Heart right ventricle (tissue), 16 donors: Measurements from ENCODE around the gene ADGRE1. TPM values are rescaled to one million over a fixed set of nuclear protein-coding genes. Genes with fewer than 3 reads are reported as not detected.
A peak's percentile ranks its signal among the peaks of the same experiment; 100 is the strongest.
"Not testable (repeated sequence)": the region's sequence is repeated elsewhere in the genome, so short reads cannot be mapped to it uniquely, and the experiment has no call there.

Source experiments
- ATAC-seq, 8 donors: fragments of 200-7000 bp; cut with Tn5 transposase; one replicate each; pipeline ENCODE4 v1.9.1; 2020; ENCODE audit warnings: mild to moderate bottlenecking in 8 of 8, moderate library complexity in 8 of 8, moderate number of reproducible peaks in 1 of 8
- DNase-seq, 2 donors: peaks; one replicate each; pipeline ENCODE4 v3.0.0-alpha.2; 2020
- H3K27ac ChIP-seq, 10 donors: fragments of 200-600 bp; sonication (generic) in 2 of 10; one replicate each; pipeline versions ENCODE4 v1.5.0 to v1.8.0; 2020 to 2022; ENCODE audit warnings: mild to moderate bottlenecking in 3 of 10
- H3K27me3 ChIP-seq, 7 donors: fragments of 200-600 bp; one replicate each; pipeline ENCODE4 v1.8.0; 2021 to 2022; ENCODE audit warnings: mild to moderate bottlenecking in 2 of 7
- H3K36me3 ChIP-seq, 9 donors: fragments of 200-600 bp; sonication (generic) in 1 of 9; one replicate each; pipeline versions ENCODE4 v1.5.0 to v1.8.0; 2020 to 2022; ENCODE audit warnings: mild to moderate bottlenecking in 2 of 9
- H3K4me1 ChIP-seq, 9 donors: fragments of 200-600 bp; sonication (generic) in 1 of 9; one replicate each; pipeline versions ENCODE4 v1.5.0 to v1.8.0; 2020 to 2022; ENCODE audit warnings: mild to moderate bottlenecking in 4 of 9
- H3K4me3 ChIP-seq, 10 donors: fragments of 200-600 bp; sonication (generic) in 2 of 10; one replicate each; pipeline versions ENCODE4 v1.5.0 to v1.8.0; 2020 to 2022; ENCODE audit warnings: mild to moderate bottlenecking in 7 of 10, moderate library complexity in 2 of 10
- H3K9me3 ChIP-seq, 11 donors: fragments of 200-600 bp in 10 of 11; sonication (generic) in 2 of 11; one replicate each; pipeline versions ENCODE4 v1.5.0 to v1.8.0; 2013 to 2022; ENCODE audit warnings: mild to moderate bottlenecking in 2 of 11, control low read depth in 1 of 11, moderate library complexity in 1 of 11
- CTCF ChIP-seq, 9 donors: fragments of 200-600 bp; sonication (generic) in 2 of 9; IDR thresholded peaks; one replicate each; pipeline versions ENCODE4 v1.5.0 to v1.8.0; 2021 to 2022; ENCODE audit warnings: antibody characterized with exemption in 9 of 9, mild to moderate bottlenecking in 5 of 9, moderate library complexity in 1 of 9
- WGBS, 2 donors: extraction: QIAGEN DNeasy Blood & Tissue Kit; methylation state at CpG; one replicate each; pipeline ENCODE4 v1.1.7; 2013; ENCODE audit warnings: inconsistent platforms in 1 of 2; 5-methylcytosine and 5-hydroxymethylcytosine counted together
- intact Hi-C, 10 donors: fragments of 100-400 bp; cut with DNase I; formaldehyde crosslinking; loops; one replicate each; pipeline versions ENCODE4 v1.11.1 to v1.14.2; 2022
- polyA plus RNA-seq, 2 donors: library from polyadenylated mRNA; stranded (reverse); fragments of 200-250 nt; gene quantifications; one replicate each; pipeline ENCODE4 v1.2.3, GENCODE V29; 2013
- total RNA-seq, 10 donors: library from RNA; stranded (reverse); fragmentation: NEBNext Ultra II Directional in 3 of 10; extraction: Animal tissue kit (Norgen Biotek cat#: 25700) in 3 of 10; gene quantifications; one replicate each; pipeline versions ENCODE4 v1.2.1 to v1.2.4, GENCODE V29; 2021 to 2023
- donor health status: Arrhythmogenic right ventricular cardiomyopathy.
- donor health status: ischemic (EF 13 %, LVEDD 7.1; RV severe dilation, severe dysfunction).
- donor health status: healthy with polysubstance abuse.
- donor health status: DM: no; HTN: yes; CAD: no.
- donor health status: DM: no; HTN: no; CAD: no.
- donor health status: ischemic (EF 25% LVEDD 6.9; RV normal size, moderate dysfunction).
- donor health status: ischemic (EF 25% LVEDD 5.7; RV mildly dilated, moderate dysfunction).
- donor health status: healthy.
- donor health status: DM: yes; HTN: yes; CAD: no.
- donor health status: Ischemic cardiomyopathy.
- donor health status: ischemic (EF 35%, LVEDD 5.7; RV mildly dilated, moderate dysfunction).
- donor health status: nonischemic (EF 11% LVEDD 7.7; RV severe dilation, severe dysfunction).
- donor health status: DM: yes; HTN: yes; CAD: no.
- donor health status: PGD.
- donor health status: ischemic (EF 29% LVEDD 5.4; RV normal size, mild dysfunction).
- donor health status: nonischemic (EF 23%, LVEDD 6.1; RV moderate dilation, normal function).

The ADGRE1 gene
- total and polyA plus RNA-seq, 12 donors: 0.09 to 4.8 (median 0.19) TPM; not detected in 3

- TF ChIP-seq CTCF (IDR thresholded peaks at IDR 0.05): no peak
- Histone ChIP-seq H3K4me3 (no peak overlapping the region), H3K36me3 (no peaks in the 10 kb centered on the region), H3K27me3 (peaks cover 0 to 32% (median 8%) of the 10 kb centered on the region in 7 donors), H3K9me3 (peaks cover 0 to 18% (median 0%) of the 10 kb centered on the region in 11 donors), H3K27ac (peak overlapping the region in 1 of 10 donors; percentile 36), H3K4me1 (peaks cover 0 to 28% (median 0%) of the 10 kb centered on the region in 9 donors)
- 10 to 15% methylated on average over 4 of the region's 4 CpGs for WGBS, 2 donors
- DNase-seq: peak in 1 of 2 donors; percentile 12
- ATAC-seq: no peak
- intact Hi-C loops: loop anchor here in 4 of 10 donors (5.0 to 10.0 kb wide), 3 partner anchors 236 to 476 kb away; partner anchors contain the start of gene ARHGEF18 (in 1 of the 4)
These were observed 19.0 kb upstream of the ADGRE1 start for GRCh38 chr19:6868351-6868750.

DNA sequence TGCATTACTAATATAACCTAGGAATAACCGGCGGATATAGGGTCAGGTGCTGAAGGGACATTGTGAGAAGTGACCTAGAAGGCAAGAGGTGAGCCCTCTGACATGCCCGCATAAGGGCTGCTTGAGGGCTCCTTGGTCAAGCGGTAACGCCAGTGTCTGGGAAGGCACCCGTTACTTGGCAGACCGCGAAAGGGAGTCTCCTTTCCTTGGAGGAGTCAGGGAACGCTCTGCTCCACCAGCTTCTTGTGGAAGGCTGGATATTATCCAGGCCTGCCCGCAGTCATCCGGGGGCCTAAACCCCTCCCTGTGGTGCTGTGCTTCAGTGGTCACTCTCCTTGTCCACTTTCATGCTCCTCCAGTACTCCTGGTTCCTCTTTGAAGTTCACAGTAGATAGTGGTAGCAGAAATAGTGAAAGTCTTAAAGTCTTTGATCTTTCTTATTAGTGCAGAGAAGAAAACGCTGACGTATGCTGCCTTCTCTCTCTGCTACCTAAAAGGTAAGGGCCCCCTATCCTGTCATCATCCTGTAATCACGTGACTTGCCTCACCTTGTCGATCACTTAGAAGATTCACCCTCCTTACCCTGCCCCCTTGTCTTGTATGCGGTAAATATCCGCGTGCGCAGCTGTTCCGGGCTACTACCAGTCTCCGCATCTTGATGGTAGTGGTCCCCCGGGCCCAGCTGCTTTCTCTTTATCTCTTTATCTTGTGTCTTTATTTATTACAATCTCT, 18.1 kb upstream of the ADGRE1 start:
- DNase-seq, H3K27ac ChIP-seq, H3K4me3 ChIP-seq, ATAC-seq, H3K36me3 ChIP-seq: not testable (repeated sequence)
- peaks cover 0 to 26% (median 0%) of the 10 kb centered on the region in 9 donors for H3K4me1 ChIP-seq
- intact Hi-C loops: loop anchor here in 4 of 10 donors (5.0 to 10.0 kb wide), 3 partner anchors 237 to 475 kb away; partner anchors contain the start of gene ARHGEF18 (in 1 of the 4)
- peaks cover 0 to 24% (median 0%) of the 10 kb centered on the region in 11 donors for H3K9me3 ChIP-seq
- peaks cover 0 to 31% (median 5%) of the 10 kb centered on the region in 7 donors for H3K27me3 ChIP-seq
- 84 to 87% methylated on average over 22 of the region's 22 CpGs for WGBS, 2 donors

- TF ChIP-seq CTCF (IDR thresholded peaks at IDR 0.05): no peak
- peaks cover 0 to 34% (median 0%) of the 10 kb centered on the region in 11 donors for H3K9me3 ChIP-seq
- no peaks in the 10 kb centered on the region for H3K36me3 ChIP-seq
- no peak overlapping the region for H3K27ac ChIP-seq
- peaks cover 0 to 15% (median 0%) of the 10 kb centered on the region in 9 donors for H3K4me1 ChIP-seq
- intact Hi-C loops: no loop called here
- peaks cover 0 to 33% (median 5%) of the 10 kb centered on the region in 7 donors for H3K27me3 ChIP-seq
- DNase-seq (no peak), ATAC-seq (no peak)
- 83 to 85% methylated on average over 10 of the region's 10 CpGs for WGBS, 2 donors
- no peak overlapping the region for H3K4me3 ChIP-seq
These were observed 13.5 kb upstream of the ADGRE1 start for GRCh38 chr19:6873708-6874431.

- peaks cover 0 to 32% (median 8%) of the 10 kb centered on the region in 7 donors for H3K27me3 ChIP-seq
- no peak overlapping the region for H3K4me3 ChIP-seq
- no peak for TF ChIP-seq CTCF (IDR thresholded peaks at IDR 0.05)
- 83 to 89% methylated on average over 2 of the region's 2 CpGs for WGBS, 2 donors
- ATAC-seq (no peak), DNase-seq (no peak)
- no peaks in the 10 kb centered on the region for H3K36me3 ChIP-seq
- H3K9me3 ChIP-seq: peaks cover 0 to 42% (median 5%) of the 10 kb centered on the region in 11 donors
- H3K4me1 ChIP-seq: peaks cover 0 to 10% (median 0%) of the 10 kb centered on the region in 9 donors
- no peak overlapping the region for H3K27ac ChIP-seq
- intact Hi-C loops: no loop called here
These were observed 12.2 kb upstream of the ADGRE1 start for GRCh38 chr19:6875218-6875617.
